Liver (tissue), 9 donors: ENCODE data around the gene CHST13. TPM values are rescaled to one million over a fixed set of nuclear protein-coding genes. Genes with fewer than 3 reads are reported as not detected.

Experiments used
- DNase-seq: peaks from one replicate; pipeline ENCODE4 v3.0.0-alpha.2; 2017; ENCODE audit warnings: low spot score
- H3K27ac ChIP-seq, 2 donors: one replicate each; pipeline ENCODE4 v1.7.0; 2013; ENCODE audit warnings: inconsistent platforms in 2 of 2, low read length in 2 of 2, control low read depth in 1 of 2, low read depth in 1 of 2, mild to moderate bottlenecking in 1 of 2
- H3K27me3 ChIP-seq, 4 donors: one replicate each; pipeline versions ENCODE4 v1.6.1 to v1.7.0; 2013; ENCODE audit warnings: low read length in 3 of 4, inconsistent platforms in 1 of 4, mild to moderate bottlenecking in 1 of 4, moderate library complexity in 1 of 4; ENCODE audit not compliant: control insufficient read depth in 4 of 4, insufficient read depth in 4 of 4
- H3K36me3 ChIP-seq, 4 donors: one replicate each; pipeline versions ENCODE4 v1.6.1 to v1.7.0; 2013; ENCODE audit warnings: low read length in 3 of 4, mild to moderate bottlenecking in 3 of 4, low read depth in 1 of 4, moderate library complexity in 1 of 4; ENCODE audit not compliant: control insufficient read depth in 4 of 4, insufficient read depth in 3 of 4
- H3K4me1 ChIP-seq, 4 donors: one replicate each; pipeline versions ENCODE4 v1.6.1 to v1.7.0; 2013; ENCODE audit warnings: low read length in 3 of 4, mild to moderate bottlenecking in 3 of 4, moderate library complexity in 1 of 4; ENCODE audit not compliant: control insufficient read depth in 4 of 4, insufficient read depth in 4 of 4
- H3K4me3 ChIP-seq, 3 donors: one replicate each; pipeline versions ENCODE4 v1.6.1 to v1.7.0; 2013; ENCODE audit warnings: low read length in 3 of 3, control low read depth in 1 of 3, low read depth in 1 of 3, mild to moderate bottlenecking in 1 of 3
- H3K9ac ChIP-seq, 2 donors: one replicate each; pipeline ENCODE4 v1.7.0; 2013; ENCODE audit warnings: low read length in 2 of 2, mild to moderate bottlenecking in 2 of 2, moderate library complexity in 2 of 2, control low read depth in 1 of 2, low read depth in 1 of 2
- H3K9me3 ChIP-seq, 4 donors: one replicate each; pipeline versions ENCODE4 v1.6.1 to v1.7.0; 2013; ENCODE audit warnings: low read length in 3 of 4; ENCODE audit not compliant: control insufficient read depth in 4 of 4
- ATF3 ChIP-seq: IDR thresholded peaks from 2 replicates; pipeline ENCODE4 v1.6.1; 2016; ENCODE audit warnings: antibody characterized with exemption
- CTCF ChIP-seq: fragments of 150-350 bp; IDR thresholded peaks from 2 replicates; pipeline ENCODE4 v1.5.1; 2017; ENCODE audit warnings: improper control_type of control experiment, low read depth, low read length; ENCODE audit not compliant: missing input control
- EGR1 ChIP-seq, 2 donors: IDR thresholded peaks; 2 replicates each; pipeline ENCODE4 v1.6.1; 2016 to 2018; ENCODE audit warnings: antibody characterized with exemption in 2 of 2, low read depth in 2 of 2
- FOXA1 ChIP-seq: IDR thresholded peaks from 2 replicates; pipeline ENCODE4 v1.6.1; 2016; ENCODE audit warnings: antibody characterized with exemption
- FOXA2 ChIP-seq: IDR thresholded peaks from 2 replicates; pipeline ENCODE4 v1.6.1; 2016; ENCODE audit warnings: antibody characterized with exemption
- GABPA ChIP-seq, 2 donors: IDR thresholded peaks in 1 of 2; conservative IDR thresholded peaks in 1 of 2; 2 replicates each; pipeline ENCODE4 v1.6.1; 2016; ENCODE audit warnings: antibody characterized with exemption in 2 of 2, mild to moderate bottlenecking in 1 of 2, moderate library complexity in 1 of 2
- HNF4G ChIP-seq: IDR thresholded peaks from 2 replicates; pipeline ENCODE4 v1.6.1; 2016; ENCODE audit warnings: antibody characterized with exemption
- JUND ChIP-seq, 2 donors: IDR thresholded peaks; 2 replicates each; pipeline ENCODE4 v1.6.1; 2016; ENCODE audit warnings: antibody characterized with exemption in 2 of 2
- MAX ChIP-seq: IDR thresholded peaks from 2 replicates; pipeline ENCODE4 v1.6.1; 2016; ENCODE audit warnings: antibody characterized with exemption
- NR2F2 ChIP-seq: IDR thresholded peaks from 2 replicates; pipeline ENCODE4 v1.6.1; 2016; ENCODE audit warnings: antibody characterized with exemption
- REST ChIP-seq: IDR thresholded peaks from 2 replicates; pipeline ENCODE4 v1.6.1; 2016; ENCODE audit warnings: antibody characterized with exemption, mild to moderate bottlenecking
- SP1 ChIP-seq: IDR thresholded peaks from 2 replicates; pipeline ENCODE4 v1.6.1; 2018; ENCODE audit warnings: antibody characterized with exemption, mild to moderate bottlenecking
- YY1 ChIP-seq: IDR thresholded peaks from 2 replicates; pipeline ENCODE4 v1.6.1; 2016; ENCODE audit warnings: antibody characterized with exemption, mild to moderate bottlenecking
- ZBTB33 ChIP-seq: IDR thresholded peaks from 2 replicates; pipeline ENCODE4 v1.6.1; 2016; ENCODE audit warnings: antibody characterized with exemption
- WGBS: extraction: QIAGEN DNeasy Blood & Tissue Kit; methylation state at CpG from one replicate; pipeline ENCODE4 v1.1.7; 2013; 5-methylcytosine and 5-hydroxymethylcytosine counted together
- polyA plus RNA-seq, 2 donors: library from polyadenylated mRNA; stranded (reverse) in 1 of 2; unstranded in 1 of 2; fragments of 200-250 nt in 1 of 2; fragments of >200 nt in 1 of 2; fragmentation: Nextera tagmentation in 1 of 2; extraction: Ambion mirVana in 1 of 2; gene quantifications; one replicate each; pipeline versions ENCODE4 v1.2.1 to v1.2.3, GENCODE V29; 2013 to 2015
- total RNA-seq, 2 donors: library from RNA; depleted of rRNA; stranded (reverse); fragments of >200 nt; gene quantifications; one replicate each; pipeline ENCODE4 v1.2.3, GENCODE V29; 2014
- donor health status: healthy.
- donor health status: healthy.
- donor health status: healthy.
- donor health status: healthy.
- donor health status: healthy.

The CHST13 gene
- total and polyA plus RNA-seq, 4 donors, result 19.7 to 39.1 (median 25.2) TPM

GRCh38 chr3:126483321-126483761 is 40.6 kb upstream of the CHST13 start (continued):
- TF ChIP-seq REST, result no peak

- Histone ChIP-seq H3K9me3 (no peaks in the 10 kb centered on the region), H3K4me3 (no peak overlapping the region), H3K4me1 (peaks cover 7 to 50% (median 20%) of the 10 kb centered on the region in 4 donors), H3K36me3 (peaks cover 0 to 13% (median 7%) of the 10 kb centered on the region in 4 donors), H3K9ac (no peak overlapping the region), H3K27ac (no peak overlapping the region), H3K27me3 (no peaks in the 10 kb centered on the region)
- no peak for DNase-seq
- 82% methylated on average over 3 of the region's 3 CpGs for WGBS
- no peak for TF ChIP-seq FOXA2
- no peak for TF ChIP-seq FOXA1
- TF ChIP-seq EGR1 (IDR thresholded peaks at IDR 0.05; ENCODE audit: low read depth in 2 of 2), result no peak
- TF ChIP-seq ZBTB33, result no peak
- no peak for TF ChIP-seq REST
- TF ChIP-seq CTCF, result no peak
These were observed 39.8 kb upstream of the CHST13 start for GRCh38 chr3:126484148-126484547.

GRCh38 chr3:126484662-126485061 is 39.3 kb upstream of the CHST13 start:
- no peak for DNase-seq
- WGBS, result 64% methylated on average over 3 of the region's 3 CpGs
- TF ChIP-seq GABPA (IDR thresholded peaks at IDR 0.05 in 1 of 2, conservative IDR thresholded peaks at IDR 0.05 in 1 of 2) (no peak), SP1 (no peak), NR2F2 (no peak), FOXA2 (no peak), YY1 (no peak), MAX (no peak), HNF4G (no peak), REST (no peak), JUND (IDR thresholded peaks at IDR 0.05) (no peak), EGR1 (IDR thresholded peaks at IDR 0.05; ENCODE audit: low read depth in 2 of 2) (no peak), ATF3 (no peak)

More at GRCh38 chr3:126484662-126485061, 39.3 kb upstream of the CHST13 start:
- no peaks in the 10 kb centered on the region for H3K9me3 ChIP-seq
- H3K9ac ChIP-seq, result no peak overlapping the region
- peaks cover 0 to 14% (median 9%) of the 10 kb centered on the region in 4 donors for H3K36me3 ChIP-seq
- H3K4me3 ChIP-seq, result no peak overlapping the region
- H3K27ac ChIP-seq, result no peak overlapping the region
- peaks cover 7 to 47% (median 20%) of the 10 kb centered on the region in 4 donors for H3K4me1 ChIP-seq
- H3K27me3 ChIP-seq, result no peaks in the 10 kb centered on the region
